Epidermal melanocyte (primary cell): ENCODE measurements around the gene C1GALT1C1L.
"Not testable (repeated sequence)": the region's sequence is repeated elsewhere in the genome, so short reads cannot be mapped to it uniquely, and the experiment has no call there.

Source experiments
- DNase-seq: peaks from one replicate; pipeline ENCODE4 v3.0.0; 2011; ENCODE audit warnings: low spot score; ENCODE audit not compliant: insufficient read length

Gene C1GALT1C1L

DNA sequence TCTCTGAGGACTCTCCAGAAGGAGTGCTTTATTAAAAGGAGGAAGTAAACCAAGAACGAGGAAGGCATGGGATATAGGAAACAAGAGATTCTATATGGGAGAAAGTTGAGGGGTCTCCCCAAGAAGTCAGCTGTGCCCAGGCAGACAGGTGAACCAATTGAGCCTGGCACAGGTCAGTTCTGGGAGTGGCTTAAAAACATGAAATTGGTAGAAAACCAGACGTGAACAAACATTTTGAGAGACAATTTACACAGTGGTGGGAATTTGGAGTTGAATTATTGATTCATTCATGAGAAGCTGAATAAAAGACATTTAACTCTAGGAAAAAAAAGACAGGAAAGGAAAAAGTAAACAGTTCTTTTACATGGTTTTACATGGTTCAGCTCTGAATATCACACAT is 22.7 kb downstream of the C1GALT1C1L start:
- no peak for DNase-seq

GRCh38 chr2:43648994-43649701 is 27.1 kb downstream of the C1GALT1C1L start:
- no peak for DNase-seq

DNA sequence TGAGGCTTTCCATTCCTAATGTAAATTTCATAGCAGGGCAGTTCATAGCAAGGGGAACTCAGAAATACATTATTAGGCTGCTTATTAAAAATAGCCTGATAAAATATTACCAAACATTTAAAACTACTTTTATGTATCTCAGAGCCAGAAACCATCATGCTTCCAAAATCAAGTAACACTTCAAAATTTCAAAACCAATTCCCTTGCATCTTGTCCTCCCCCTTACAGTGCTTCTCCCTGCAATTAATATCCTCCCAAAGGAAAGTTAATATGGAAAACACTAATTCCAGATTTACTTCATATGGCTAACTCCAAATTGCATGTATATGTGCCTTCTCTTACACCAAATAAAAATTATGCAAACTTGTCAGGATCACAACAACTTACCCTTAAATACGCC is 32.5 kb downstream of the C1GALT1C1L start:
- no peak for DNase-seq

DNA sequence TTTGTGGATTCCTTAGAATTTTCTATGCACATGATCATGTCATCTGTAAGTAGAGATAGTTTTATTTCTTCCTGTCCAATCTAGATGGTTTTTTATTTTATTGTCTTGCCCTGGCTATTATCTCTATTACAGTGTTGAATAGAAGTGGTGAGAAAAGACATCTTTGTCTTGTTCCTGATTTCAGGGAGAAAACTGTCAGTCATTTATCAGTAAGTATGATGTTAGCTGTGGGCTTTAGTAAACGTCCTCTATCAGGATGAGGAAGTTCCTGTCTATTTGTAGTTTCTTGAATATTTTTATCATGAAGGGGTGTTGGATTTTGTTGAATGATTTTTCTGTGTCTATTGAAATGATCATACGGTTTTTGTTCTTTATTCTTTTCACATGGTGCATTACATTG is 33.9 kb downstream of the C1GALT1C1L start:
- no peak for DNase-seq

GRCh38 chr2:43637030-43637803 is 39.0 kb downstream of the C1GALT1C1L start, which contains the start of gene PLEKHH2:
TSS of gene PLEKHH2 (plus strand) at chr2:43637260. CDS start at chr2:43644674, 7,414 bp downstream.
- peak; percentile 86 for DNase-seq

- DNase-seq, result no peak
These were observed 39.6 kb downstream of the C1GALT1C1L start for GRCh38 chr2:43636621-43637020.

- DNase-seq, result not testable (repeated sequence)
These were observed 40.1 kb downstream of the C1GALT1C1L start for GRCh38 chr2:43636153-43636552.

DNA sequence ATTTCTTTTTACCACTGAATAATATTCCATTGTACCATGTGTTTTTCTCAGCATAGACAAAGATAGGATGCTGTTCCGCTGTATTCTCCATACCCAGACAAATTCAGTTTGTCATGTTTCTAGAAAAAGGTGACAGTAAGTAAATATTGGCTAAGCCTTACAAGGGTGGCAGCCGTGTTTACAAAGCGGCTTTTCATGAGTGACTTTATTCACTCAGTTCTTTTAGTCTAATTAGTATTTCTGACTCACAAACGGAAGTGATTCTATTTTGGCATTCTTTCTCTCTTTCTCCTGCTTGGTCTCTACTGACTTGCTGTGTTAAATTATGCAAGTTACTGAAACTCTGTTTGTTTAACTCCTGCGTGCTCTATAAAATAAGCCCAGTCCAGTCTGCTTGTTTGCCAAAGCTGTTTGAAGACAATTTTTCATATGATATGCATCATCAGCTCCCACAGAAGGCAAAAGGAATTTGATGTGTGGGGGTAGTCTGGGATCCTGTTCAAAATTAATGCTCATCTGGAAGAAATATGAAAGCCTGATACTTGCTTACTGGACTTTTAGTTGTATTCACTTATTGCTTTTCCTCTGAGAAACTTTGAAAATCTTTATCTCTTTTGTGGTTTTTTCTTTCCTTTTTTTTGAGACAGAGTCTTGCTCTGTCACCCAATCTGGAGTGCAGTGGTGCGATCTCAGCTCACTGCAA is 41.5 kb downstream of the C1GALT1C1L start:
- no peak for DNase-seq

DNA sequence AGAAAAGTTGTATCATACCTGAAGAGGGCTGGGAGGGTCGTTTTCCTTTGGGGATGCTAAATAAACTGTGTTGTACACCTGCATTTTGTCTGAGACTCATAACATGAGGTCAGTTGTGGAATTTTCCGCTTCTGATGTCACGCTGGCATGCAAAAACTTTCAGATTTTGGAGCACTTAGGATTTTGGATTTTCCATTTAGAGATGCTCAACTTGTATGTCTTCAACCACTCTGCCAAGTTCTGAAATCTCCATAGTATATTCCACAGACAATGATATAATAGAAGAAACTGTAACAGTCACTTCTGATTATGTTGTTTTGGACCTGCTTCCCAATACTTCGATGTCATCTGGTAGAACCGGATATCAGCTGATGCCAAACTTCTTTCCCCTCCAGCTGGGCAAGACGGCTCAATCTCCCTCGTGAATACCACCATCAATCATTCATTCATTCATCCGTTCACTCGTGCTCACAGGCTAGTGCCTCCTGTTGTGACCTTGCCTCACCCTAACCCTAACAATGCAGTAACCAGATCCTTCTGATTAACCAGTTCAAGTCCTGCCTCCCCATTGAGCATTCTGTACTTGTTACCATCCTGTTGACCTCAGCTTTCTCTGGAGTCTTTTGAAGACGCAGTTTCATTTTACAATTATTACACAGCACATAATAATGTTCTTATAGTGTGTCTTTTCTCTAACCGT is 44.5 kb downstream of the C1GALT1C1L start:
- DNase-seq, result no peak
